HCEC 1CT (cell line): Measurements from ENCODE around the gene INS.

ENCODE experiments used
- DNase-seq: peaks from one replicate; pipeline ENCODE4 v3.0.0-alpha.2; 2017

The INS gene

DNA sequence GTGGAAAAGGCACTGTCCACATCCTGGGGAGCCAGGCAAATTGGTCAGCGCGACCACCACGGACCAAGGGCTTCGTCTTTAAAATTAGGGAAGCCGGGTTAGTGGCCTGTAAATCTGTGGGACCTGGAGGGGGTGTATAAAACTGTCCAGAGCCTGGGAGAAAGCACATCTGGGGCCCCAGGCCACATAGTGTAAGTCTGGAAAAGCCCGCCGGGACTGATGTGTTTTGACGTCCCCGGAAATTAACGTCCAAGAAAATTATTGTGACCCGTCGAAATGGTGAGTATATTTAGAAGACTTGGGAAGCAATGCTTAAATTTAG, 17.6 kb downstream of the INS start:
- DNase-seq, result no peak

DNA sequence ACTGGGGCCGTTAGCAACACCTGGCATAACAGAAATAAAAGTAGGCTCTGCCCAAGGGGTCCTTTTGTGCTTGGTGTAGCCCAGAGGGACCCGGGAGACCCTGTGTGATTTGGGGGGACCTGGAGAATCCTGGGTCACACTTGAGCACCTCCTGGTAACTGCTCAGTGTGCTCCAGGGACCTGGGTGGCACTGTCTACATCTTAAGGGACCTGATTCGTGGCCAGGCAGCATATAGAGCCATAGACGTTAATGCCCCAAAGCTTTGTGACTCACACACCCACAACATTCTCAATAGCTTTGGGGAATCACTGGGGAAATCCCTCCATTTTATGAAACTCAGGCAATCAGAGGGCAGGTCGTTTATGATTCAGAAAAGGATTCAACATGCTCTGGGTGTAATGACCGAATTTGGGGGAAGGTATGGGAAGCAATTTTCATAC, 18.2 kb downstream of the INS start:
- DNase-seq, result peak; percentile 53

DNA sequence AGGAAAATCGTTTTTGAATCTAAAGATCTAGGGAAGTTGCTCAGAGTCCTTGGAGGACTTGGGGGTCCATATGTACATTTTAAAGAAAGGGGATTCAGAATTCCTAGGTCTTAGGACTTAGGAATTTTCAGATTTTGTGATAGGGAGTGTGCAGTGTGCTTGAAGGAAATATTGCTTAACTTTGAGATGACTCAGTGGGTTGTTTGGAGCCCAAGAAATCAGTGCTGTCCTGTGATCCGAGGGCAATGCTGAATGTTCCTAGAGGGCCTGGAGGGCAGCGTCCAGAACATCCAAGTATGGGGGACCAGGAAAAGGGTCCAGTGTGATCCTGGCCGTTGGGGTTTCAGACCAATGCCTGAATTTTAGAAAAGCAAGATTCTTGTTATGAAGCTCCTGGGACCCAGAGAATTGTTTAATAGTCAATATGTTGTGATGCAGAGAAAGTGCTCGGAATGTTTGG, 18.7 kb downstream of the INS start:
- DNase-seq, result peak; percentile 60

DNA sequence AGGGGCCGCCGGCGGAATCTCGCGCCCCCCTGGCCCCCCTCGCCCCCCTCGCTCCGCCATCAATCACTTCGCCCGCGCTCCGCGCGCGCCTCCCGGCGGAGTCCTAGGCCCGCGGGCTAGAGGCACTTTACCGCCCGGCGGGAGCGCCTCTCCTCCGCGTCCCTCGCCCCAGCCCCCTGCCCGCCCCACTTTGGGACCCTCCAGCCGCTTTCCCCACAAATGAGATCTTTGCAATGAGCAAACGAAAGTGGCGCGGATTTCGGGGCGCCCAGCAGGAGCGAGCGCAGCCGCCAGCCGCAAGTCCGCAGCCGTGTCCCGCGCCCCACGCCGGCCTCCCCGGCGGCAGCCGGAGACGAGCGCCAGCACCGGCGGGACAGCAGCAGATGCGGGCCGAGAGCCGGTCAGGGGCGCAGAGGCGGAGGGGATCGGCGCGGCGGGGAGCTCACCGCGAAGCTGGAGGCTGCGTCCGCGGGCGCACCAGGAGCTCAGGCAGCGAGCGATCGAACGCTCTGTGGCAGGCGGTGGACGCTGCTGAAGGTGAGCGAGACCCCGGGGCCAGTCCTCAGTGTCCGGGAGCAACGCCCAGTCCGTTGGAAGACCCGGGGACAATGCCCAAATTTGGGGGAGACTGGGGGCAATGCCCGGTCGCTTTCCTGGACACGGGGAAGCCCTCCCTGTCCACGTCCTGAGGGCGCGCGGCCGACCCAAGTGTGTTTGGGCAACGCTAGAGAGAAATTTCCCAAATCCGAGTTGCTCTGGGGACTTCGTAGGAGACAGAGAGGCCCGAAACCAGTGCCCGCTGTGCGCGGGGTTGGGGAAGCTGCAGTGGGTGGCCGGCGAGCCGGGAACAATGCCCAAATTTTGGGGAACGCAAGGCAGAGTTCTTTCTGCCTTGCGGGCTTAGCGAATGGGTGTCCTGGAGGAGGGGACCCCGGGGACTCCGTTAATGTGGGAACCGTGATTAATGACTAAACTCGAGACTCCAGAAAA, 20.3 kb downstream of the INS start:
- no peak for DNase-seq

DNA sequence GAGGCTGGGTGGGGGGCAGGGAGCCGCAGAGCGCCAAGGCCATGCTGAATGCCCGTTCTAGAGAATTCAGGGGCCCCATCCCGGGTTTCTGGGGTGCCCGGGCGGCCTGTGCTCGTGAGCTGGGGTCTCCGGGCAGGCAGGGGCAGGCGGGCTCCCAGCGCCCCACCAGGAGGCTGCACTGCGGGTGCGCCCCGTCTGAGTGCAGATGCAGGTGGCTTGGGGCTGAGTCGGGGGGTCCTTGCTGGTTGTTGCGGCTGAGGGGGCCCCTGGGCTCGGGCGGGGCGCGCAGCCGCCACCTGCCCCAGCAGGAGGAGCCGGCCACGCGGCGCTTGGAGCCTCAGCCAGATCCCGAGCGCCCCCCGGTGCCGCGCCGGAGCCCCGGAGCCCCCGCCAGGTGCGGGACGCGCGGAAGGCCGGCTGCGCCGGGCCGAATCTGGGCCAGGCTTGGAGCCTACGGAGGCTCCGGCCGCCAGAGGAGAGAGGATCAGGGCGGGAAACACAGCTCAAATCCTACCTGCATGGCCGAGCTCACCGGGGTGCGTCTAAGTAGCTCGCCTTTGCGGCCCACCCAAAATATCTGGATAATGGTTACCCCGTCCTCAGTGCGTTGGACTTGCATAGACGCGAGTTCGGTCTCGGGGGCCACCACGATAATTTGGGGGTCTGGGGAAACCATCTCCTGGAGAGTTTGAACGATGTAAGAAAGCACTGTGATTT, 21.2 kb downstream of the INS start:
- no peak for DNase-seq

DNA sequence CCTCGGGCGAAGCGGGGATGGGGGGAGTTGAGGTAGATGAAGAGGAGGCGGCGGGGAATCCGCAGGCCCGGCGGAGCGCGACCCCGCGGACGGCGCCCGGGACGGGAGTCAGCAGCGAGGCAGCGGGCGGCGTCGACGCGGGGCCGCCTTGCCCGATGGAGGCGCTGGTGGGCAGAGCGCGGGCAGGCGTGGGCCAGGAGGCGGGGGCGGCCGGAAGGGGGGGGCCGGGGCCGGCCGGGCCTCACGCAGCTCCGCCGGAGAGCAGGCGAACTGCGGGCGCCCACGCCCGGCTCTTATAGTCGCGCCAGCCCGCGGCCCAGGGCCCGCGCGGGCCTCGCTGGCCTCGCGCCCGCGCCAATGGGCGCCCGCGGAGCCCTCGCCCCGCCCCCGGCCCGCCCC, 21.9 kb downstream of the INS start, which contains the start of gene IGF2:
TSS of gene IGF2 (minus strand) at position 267 of the 399 bp plus-strand sequence. CDS start 3,866 bp downstream, outside the sequence.
- no peak for DNase-seq

DNA sequence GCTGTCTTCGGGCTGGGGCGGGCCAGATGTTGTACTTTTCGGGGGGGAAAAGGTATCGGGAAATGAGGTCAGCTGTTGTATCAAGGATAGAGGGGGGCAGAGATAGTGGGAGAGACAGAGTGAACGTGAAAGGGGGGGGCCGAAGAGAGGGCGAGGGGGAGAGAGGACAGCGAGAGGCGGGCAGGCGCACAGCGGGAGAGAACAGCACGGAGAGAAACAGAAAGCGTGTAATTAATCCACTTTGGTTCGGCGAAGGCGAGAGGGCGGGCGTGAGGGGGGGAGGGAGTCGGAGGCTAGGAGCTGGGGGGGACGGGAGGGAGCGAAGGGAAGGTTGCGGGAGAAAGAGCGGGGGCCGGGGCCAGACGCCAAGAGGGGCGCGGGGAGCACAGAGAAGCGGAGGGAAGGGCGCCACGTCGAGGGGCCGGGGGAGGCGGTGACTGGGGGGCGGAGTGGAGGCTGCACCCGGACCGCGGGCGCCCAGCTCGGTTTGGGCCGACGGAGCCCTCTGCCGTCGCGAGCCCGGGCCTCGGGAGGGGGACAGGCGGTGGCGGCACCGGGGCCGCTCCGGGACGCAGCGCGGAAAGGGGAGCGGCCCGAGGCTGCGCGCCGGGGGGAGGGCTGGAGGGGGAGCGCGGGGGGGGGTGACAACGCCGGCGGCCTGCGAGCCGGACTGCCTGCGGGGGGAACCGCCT, 22.4 kb downstream of the INS start:
- no peak for DNase-seq

DNA sequence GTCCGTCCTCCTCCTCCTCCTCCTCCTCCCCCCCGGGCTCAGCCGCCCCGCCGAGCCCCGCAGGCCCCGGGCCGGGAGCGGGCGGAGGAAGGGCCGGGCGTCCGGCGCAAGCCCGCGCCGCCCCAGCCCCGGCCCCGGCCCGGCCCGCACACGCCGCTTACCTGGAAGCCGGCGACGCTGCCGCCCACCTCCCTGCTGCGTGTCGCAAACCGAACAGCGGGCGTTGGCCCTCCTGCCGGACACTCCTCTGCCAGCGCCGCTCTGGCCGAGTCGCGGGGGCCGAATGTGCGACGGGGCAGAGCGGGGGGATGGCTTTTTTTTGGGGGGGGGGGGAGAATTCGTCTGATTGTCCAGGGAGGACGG, 23.0 kb downstream of the INS start:
- no peak for DNase-seq

DNA sequence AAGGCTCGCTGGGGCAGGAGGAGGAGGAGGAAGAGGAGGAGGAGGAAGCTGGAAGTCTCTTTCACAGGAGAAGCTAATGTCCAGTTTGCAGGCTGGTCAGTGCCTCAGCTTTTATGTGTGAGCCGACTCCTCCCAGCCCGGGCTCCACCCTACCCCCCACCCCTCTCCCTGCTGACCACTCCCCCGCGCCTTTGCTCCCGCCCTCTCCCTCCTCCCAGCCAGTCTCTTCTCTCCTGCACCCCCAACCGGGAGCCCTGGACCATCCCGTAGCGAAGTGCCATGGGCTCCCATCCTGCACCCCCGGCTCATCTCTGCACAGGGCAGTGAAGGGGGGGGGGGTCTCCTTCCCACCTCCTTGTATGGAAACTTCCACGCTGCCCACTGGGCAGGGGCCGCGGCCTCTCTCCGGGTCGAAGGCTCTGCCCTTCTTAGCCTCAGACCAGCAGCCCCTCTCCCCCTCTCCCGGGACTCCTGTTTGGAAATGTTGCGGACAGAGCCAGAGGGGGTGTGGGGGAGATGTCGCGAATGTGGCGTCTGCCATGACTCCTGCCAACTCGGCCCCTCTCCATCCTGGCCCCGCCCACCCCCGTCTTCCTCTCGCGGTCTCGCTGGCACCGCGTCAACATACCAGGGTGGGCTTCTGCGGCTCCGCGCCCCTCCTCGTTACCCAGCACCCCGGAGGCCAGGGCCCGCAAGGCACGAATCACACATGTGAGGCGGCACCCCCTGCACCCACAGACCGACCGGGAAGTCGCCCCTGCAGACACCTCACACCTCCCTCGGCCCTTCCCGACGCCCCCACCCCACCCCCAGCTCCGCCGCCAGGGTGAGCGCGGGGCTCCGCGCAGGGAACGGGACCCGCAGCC, 23.6 kb downstream of the INS start:
- peak; percentile 62 for DNase-seq

DNA sequence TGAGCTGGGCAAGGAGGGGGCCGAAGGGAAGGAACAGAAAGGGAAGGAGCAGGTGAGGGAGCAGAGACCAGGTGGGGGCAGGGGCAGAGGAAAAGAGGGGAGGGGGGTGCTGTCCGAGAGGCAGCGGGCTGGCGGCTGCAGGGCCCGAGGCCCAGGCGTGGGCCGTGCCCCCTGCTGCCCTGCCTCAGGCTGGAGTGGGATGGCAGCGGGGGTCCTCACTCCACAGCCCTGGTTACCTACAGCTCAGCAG, 24.1 kb downstream of the INS start:
- no peak for DNase-seq

DNA sequence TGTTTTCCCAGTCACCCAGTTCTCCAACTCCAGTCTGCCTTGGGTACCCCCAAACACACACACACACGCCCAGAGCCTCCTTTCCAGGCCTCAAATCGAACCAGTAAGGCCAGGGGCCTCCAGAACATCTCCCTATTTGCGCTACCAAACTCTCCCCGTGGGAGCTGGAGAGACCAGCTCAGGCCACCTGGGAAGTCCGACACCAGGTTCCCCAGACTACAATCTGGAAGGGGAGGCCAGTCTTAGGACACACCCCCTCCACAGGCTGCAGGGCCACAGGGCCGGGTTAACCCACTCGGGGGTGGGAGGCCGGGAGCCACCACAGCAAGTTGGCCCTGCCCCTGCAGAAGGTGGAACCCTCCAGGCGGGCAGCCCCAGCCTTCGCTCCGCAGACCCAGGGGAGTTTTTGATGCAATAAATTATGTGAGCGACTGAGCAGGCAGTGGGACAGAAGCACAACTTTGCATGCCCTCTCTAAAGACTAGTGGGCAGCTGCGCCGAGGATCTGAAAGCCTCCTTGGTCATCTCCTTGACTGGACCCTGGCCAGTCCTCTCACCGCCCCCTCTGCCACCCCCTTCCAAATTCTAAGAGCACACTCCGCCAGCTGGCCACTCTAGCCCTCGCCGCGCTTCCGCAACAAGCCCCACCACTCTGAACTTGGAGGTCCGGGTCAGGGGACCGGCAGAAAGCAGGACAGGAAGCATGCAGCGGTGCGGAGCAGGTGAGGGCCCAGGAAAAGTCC, 24.6 kb downstream of the INS start:
- no peak for DNase-seq

DNA sequence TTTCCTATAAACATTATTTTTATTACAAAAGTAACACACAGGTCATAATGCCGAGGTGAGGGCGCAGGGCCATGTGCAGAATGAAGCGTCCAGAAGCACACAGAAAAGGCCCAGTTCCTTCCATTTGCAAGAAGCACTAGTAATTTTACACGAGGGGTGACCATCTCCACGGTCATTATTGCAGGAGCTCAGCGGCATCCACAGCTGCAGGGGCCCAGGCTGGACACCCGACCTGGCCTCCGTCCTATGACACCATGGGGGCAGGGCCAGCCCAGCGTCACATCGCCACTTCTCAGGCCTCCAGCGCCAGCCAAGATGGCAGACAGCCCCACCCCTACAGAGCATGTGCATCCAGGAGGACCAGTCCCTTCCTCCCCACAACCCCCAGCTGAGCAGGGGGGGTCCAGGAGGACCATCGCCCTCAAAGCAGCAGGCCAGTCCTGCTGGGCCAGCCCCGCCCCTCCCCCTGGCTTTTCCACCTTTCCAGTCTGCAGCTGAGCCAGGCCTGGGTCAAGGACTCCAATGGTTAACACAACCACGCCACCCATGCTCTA, 25.3 kb downstream of the INS start:
- DNase-seq, result no peak

DNA sequence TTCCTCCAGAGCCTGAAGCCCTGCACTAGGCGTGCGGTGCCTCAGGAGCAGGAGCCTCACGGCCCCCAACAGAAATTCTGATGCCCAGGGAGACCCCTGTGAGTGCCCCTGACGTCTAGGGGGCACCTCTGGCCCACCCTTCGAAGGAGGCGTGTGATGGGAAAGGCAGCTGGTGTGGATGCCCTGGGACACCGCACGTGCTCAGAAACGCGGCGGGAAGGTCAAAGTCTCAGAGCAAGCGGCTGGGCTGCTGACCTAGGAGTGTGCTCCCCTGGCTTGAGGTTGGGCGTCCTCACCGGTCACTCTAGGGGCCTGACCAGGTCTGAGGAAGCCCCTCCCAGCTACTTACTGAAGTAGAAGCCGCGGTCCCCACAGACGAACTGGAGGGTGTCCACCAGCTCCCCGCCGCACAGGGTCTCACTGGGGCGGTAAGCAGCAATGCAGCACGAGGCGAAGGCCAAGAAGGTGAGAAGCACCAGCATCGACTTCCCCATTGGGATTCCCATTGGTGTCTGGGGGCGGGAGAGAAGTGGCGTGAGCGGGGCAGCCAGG, 25.9 kb downstream of the INS start:
- no peak for DNase-seq

DNA sequence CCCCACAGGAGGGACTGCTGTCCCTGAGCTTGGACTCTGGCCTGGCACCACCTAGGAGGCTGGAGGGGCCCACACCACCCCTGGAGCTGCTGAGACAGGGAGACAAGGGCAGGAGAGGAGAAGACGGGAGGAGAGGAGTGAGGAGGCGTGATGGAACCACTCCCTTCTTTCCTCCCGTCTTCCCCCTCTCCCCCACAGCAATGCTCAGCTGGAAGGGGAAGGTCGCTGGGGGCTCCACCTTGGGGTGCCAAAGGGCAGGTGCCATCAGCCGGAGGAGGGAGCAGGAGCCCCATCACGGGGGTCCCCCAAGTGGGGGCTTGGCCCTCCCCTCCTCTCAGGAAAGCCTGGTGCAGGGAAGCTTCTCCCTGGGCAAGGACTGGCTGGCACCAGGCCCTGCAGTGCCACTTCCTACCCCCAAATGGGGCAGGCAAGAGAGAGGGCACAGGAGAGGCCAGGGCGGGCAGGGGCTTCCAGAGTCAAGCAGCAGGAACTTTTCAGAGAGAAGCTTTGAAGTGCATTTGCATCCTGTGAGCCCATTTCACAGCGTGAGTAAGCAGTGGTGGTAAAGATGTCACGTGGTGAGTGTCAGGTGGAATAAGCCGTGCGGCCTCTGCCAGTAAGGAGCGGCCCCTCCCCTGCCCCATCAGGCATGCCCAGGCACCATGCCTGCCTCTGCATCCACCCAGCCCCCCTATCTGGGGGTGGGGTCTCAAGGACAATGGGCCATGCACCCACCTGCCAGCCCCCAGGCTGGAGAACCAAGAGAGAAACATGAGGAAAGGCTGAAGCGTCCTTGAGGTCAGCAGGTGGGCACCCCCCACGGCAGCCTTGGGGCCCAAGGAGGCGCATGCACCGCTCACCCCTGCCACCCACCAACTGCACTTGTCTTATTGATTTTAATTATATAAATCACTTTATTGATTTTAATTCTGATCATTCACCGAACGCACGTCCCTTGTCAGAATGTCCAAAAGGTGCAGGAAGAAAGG, 26.7 kb downstream of the INS start:
- no peak for DNase-seq

DNA sequence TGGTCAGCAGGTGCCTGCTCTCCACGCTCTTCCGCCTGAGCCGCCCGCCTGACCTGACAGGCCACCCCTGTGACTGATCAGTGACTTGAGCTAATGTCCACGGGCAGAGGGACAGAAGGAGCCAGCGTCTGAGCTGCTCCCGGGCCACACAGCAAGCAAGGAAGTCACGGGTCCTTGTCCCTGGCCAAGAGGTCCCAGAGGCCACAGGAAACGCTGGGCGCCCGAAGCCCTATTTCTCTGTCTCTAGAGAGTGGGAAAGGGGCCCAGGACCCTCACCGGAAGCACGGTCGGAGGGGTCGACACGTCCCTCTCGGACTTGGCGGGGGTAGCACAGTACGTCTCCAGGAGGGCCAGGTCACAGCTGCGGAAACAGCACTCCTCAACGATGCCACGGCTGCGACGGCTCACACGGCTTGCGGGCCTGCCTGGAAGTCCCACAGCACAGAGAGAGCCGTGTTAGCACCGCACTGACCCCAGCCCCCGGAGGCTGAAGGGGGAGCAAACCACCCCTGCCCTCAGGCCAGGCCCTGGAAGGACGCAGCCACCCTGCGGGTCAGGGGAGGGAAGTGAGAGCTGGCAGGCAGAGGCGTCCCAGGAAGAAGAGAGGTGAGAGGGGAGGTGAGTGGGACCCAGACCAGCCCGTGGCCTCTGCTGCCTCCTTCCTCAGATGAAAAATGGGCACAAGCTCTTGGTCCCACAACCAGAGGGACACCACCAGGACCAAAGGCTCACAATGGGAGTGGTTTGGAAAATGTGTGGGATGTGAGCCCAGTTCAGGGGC, 27.6 kb downstream of the INS start:
- no peak for DNase-seq

DNA sequence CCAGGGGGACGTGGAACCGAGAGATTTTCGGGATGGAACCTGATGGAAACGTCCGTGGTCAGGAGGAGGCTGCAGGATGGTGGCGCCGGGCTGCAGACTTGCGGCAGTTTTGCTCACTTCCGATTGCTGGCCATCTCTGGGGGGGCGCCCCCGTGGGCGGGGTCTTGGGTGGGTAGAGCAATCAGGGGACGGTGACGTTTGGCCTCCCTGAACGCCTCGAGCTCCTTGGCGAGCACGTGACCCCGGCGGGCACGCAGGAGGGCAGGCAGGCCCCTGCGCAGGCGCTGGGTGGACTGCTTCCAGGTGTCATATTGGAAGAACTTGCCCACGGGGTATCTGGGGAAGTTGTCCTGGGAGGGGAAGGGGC, 28.2 kb downstream of the INS start:
- no peak for DNase-seq

DNA sequence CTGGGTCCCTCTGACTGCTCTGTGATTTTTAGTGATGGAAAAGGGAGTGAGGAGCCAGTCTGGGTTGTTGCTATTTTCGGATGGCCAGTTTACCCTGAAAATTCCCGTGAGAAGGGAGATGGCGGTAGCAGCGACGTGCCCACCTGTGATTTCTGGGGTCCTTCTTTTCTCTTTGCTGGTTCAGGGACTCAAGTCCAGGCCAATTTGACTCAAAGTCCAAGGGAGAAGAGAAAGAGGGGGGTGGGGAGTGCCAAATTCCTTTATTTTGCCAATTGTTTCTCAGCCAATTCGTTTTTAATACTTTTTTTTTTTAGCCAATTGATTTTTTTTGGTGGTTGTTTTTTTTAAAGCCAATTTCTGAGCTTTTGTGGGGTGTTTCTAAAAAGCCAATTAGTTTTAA, 28.8 kb downstream of the INS start:
- no peak for DNase-seq

DNA sequence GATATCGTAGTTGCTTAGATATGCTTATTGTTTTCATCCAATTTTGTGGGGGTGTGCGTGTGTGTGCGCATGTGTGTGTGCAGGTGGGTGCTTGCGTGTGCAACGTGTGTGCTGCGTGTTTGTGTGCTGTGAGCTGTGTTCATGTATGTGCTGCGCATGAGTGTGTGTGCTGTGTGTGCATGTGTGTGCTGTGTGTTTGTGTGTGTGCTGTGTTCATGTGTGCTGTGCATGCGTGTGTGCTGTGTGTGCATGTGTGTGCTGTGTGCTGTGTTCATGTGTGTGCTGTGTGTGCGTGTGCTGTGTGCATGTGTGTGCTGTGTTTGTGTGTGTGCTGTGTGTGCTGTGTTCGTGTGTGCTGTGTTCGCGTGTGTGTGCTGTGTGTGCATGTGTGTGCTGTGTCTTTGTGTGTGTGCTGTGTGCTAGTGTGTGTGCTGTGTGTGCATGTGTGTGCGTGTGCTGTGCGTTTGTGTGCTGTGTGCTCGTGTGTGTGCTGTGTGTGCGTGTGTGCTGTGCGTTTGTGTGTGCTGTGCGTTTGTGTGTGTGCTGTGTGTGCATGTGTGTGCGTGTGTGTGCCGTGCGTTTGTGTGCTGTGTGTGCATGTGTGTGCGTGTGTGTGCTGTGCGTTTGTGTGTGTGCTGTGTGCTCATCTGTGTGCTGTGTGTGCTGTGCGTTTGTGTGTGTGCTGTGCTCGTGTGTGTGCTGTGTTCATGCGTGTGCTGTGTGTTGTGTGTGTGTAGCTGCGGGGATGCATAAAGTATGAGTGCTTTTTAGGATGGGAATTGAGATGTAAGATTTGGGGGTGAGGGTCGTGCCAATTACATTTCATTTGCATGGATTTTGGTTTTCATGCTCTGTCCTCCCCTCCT, 29.4 kb downstream of the INS start:
- no peak for DNase-seq
